Right atrium auricular region (tissue), 2 donors: ENCODE data around the gene B4GALT5. TPM values are rescaled to one million over a fixed set of nuclear protein-coding genes. Genes with fewer than 3 reads are reported as not detected.

Source experiments
- DNase-seq: peaks from one replicate; pipeline ENCODE4 v3.0.0-alpha.2; 2019; ENCODE audit warnings: low spot score
- H3K27ac ChIP-seq, 2 donors: fragments of 200-600 bp; sonication (generic); 1 replicate in 1 of 2; 2 replicates in 1 of 2; pipeline ENCODE4 v1.5.1; 2016 to 2019
- H3K27me3 ChIP-seq, 2 donors: fragments of 200-600 bp; sonication (generic); one replicate each; pipeline versions ENCODE4 v1.5.1 to v1.6.0; 2017 to 2019
- H3K36me3 ChIP-seq: fragments of 200-600 bp; sonication (generic); one replicate; pipeline ENCODE4 v1.5.1; 2016
- H3K4me1 ChIP-seq, 2 donors: fragments of 200-600 bp; sonication (generic); one replicate each; pipeline versions ENCODE4 v1.5.1 to v1.6.0; 2017 to 2019
- H3K4me3 ChIP-seq, 2 donors: fragments of 200-600 bp; sonication (generic); 1 replicate in 1 of 2; 2 replicates in 1 of 2; pipeline ENCODE4 v1.5.1; 2017 to 2019; ENCODE audit warnings: mild to moderate bottlenecking in 1 of 2, moderate library complexity in 1 of 2
- H3K9me3 ChIP-seq, 2 donors: fragments of 200-600 bp; sonication (generic); one replicate each; pipeline ENCODE4 v1.5.1; 2019
- total RNA-seq, 2 donors: library from RNA; depleted of rRNA; stranded (reverse); fragments of >200 nt; gene quantifications; one replicate each; pipeline ENCODE4 v1.1.0, GENCODE V29; 2016
- TF ChIP-seq, protein P1 (sequence below), 2 donors: fragments of 200-600 bp; sonication (generic); IDR thresholded peaks; one replicate each; pipeline ENCODE4 v1.5.1; 2019; ENCODE audit warnings: antibody characterized with exemption in 2 of 2

The B4GALT5 gene
- total RNA-seq, 2 donors from 2014 or later, result 17.7 to 24.4 TPM

DNA sequence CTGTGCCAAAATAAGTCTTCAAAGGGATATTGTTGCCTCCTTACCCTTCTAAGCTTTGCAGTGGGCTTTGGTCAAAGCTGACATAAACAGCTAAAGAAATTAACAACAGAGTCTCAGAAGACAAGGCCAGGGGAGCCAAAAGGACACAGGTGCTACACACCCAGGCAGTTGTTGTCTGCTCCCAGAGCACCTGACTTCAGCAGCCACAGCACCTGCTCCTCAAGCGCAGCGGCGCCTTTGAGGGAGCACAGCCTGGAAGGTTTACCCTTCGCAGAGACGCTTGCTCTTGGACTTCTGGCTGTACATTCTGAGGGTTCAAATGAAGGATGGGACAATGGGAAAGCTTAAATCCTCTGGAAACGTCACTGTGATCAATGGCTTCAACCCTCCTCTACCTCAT, 16.6 kb downstream of the B4GALT5 start:
- no peaks in the 10 kb centered on the region for H3K9me3 ChIP-seq
- no peak overlapping the region for H3K27ac ChIP-seq
- peaks cover 0 to 48% of the 10 kb centered on the region in 2 donors for H3K4me1 ChIP-seq
- DNase-seq, result no peak
- no peaks in the 10 kb centered on the region for H3K36me3 ChIP-seq
- H3K4me3 ChIP-seq, result no peak overlapping the region
- TF ChIP-seq, protein P1, sequence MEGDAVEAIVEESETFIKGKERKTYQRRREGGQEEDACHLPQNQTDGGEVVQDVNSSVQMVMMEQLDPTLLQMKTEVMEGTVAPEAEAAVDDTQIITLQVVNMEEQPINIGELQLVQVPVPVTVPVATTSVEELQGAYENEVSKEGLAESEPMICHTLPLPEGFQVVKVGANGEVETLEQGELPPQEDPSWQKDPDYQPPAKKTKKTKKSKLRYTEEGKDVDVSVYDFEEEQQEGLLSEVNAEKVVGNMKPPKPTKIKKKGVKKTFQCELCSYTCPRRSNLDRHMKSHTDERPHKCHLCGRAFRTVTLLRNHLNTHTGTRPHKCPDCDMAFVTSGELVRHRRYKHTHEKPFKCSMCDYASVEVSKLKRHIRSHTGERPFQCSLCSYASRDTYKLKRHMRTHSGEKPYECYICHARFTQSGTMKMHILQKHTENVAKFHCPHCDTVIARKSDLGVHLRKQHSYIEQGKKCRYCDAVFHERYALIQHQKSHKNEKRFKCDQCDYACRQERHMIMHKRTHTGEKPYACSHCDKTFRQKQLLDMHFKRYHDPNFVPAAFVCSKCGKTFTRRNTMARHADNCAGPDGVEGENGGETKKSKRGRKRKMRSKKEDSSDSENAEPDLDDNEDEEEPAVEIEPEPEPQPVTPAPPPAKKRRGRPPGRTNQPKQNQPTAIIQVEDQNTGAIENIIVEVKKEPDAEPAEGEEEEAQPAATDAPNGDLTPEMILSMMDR (IDR thresholded peaks at IDR 0.05), result no peak
- H3K27me3 ChIP-seq, result no peaks in the 10 kb centered on the region

DNA sequence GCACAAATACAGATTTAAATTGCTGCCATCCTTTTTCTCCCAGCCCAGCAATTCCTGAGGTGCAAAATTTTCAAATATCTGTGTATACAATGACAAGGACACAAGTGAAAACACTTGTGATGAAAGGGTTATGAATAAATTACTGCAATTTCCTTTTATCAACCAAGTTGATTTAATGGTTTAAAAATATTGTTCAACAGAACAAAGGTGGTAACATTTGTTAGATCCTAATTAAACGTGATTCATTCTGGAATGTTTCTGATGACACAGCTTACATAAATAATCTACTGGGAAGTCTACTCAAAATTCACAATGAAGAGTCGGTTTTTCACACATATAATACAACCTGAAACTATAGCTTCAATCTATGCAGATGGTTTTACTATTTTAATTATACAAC, 17.1 kb downstream of the B4GALT5 start:
- DNase-seq, result no peak
- no peaks in the 10 kb centered on the region for H3K9me3 ChIP-seq
- H3K36me3 ChIP-seq, result no peaks in the 10 kb centered on the region
- H3K27me3 ChIP-seq, result no peaks in the 10 kb centered on the region
- H3K27ac ChIP-seq, result no peak overlapping the region
- TF ChIP-seq, protein P1 (IDR thresholded peaks at IDR 0.05), result no peak
- peaks cover 0 to 50% of the 10 kb centered on the region in 2 donors for H3K4me1 ChIP-seq
- H3K4me3 ChIP-seq, result no peak overlapping the region

DNA sequence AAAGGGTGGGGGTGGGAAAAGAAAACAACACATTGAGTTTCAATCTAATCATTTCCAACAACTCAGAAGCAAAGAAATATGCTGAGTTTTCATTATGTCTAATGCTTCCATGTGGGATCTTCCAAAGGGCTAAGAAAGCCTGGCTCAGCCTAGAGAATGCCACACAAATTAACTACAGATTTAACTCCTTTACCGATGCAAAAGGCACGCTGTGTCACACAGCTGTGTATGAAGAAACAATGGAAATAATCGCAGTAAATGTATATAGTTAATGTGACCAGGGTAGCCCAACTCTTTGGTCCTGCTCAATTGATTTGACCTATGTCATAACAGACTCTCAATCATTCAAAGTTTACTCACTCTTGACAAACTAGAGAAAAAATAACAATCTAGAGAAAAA, 17.8 kb downstream of the B4GALT5 start:
- no peak for DNase-seq
- TF ChIP-seq, protein P1 (IDR thresholded peaks at IDR 0.05), result no peak
- Histone ChIP-seq H3K4me3 (no peak overlapping the region), H3K27ac (no peak overlapping the region), H3K9me3 (no peaks in the 10 kb centered on the region), H3K4me1 (peaks cover 0 to 50% of the 10 kb centered on the region in 2 donors), H3K36me3 (no peaks in the 10 kb centered on the region), H3K27me3 (no peaks in the 10 kb centered on the region)

DNA sequence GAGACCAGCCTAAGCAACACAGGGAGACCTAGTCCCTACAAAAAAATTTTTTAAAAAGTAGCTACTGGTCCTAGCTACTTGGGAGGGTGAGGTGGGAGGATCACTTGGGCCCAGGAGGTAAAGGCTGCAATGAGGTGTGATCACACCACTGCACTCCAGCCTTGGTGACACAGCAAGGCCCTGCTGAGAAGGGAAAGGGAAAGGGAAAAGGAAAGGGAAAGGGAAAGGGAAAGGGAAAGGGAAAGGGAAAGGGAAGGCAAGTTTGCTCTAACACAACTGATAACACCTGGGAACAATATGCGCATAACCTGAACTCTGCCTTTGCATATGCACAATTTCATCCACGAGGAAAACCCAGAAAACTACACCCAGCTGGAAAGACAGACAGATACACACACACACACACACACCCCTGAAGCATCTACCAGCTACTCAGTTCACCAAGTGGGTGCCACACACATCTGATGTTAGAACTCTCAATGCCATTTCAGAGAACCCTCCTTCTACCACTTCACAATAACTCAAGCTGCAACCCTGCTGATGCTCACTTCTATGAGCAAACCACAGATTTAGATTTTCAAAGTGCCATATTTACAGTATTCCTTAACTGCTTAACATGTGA, 19.1 kb downstream of the B4GALT5 start:
- TF ChIP-seq, protein P1 (IDR thresholded peaks at IDR 0.05), result no peak
- DNase-seq, result no peak
- Histone ChIP-seq H3K9me3 (no peaks in the 10 kb centered on the region), H3K4me3 (no peak overlapping the region), H3K27ac (no peak overlapping the region), H3K4me1 (peaks cover 0 to 39% of the 10 kb centered on the region in 2 donors), H3K36me3 (no peaks in the 10 kb centered on the region), H3K27me3 (no peaks in the 10 kb centered on the region)

DNA sequence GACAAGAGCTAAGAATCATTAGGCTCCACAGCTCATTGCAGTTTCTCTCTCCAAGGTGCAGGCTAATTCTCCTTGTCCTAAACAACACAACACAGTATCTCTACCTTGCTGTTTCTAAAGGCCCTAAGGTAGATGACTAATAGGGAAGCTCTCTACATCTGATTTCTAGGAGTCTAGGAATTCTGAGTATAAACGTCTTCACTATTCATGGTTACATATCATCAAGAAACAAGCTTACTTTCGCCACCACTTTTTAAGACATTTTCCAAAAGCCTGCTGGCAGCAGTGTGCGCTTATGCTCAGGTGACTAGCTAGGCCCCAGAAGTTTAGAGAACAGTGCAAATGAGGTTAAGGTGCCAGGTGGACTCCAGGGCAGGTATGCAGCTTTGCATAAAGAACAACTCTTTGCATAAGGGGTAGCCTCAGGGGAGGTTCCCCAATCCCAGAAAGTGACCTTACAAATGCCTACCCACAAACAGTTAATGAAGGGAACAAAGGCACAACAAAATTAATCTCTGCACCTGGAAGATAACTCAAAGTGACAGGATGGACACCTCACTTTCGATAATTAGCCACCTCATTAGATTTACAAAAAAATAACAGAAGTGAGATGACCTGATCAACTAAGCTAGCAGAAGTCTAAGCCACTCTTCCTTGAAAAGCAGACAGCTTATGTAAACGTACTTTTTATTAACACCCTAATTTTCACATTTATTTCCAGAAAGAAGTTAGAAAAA, 20.1 kb downstream of the B4GALT5 start:
- no peak overlapping the region for H3K27ac ChIP-seq
- H3K4me3 ChIP-seq, result no peak overlapping the region
- H3K9me3 ChIP-seq, result no peaks in the 10 kb centered on the region
- TF ChIP-seq, protein P1 (IDR thresholded peaks at IDR 0.05), result no peak
- H3K4me1 ChIP-seq, result peaks cover 0 to 36% of the 10 kb centered on the region in 2 donors
- H3K27me3 ChIP-seq, result no peaks in the 10 kb centered on the region
- no peak for DNase-seq
- H3K36me3 ChIP-seq, result no peaks in the 10 kb centered on the region
